ENCODE results near the gene KRTAP4-3.

- TF ChIP-seq NFXL1 (IDR thresholded peaks at IDR 0.05; ENCODE audit: borderline replicate concordance) (no peak), POLR2AphosphoS5 (IDR thresholded peaks at IDR 0.05; ENCODE audit: low read length) (no peak), EGR1 (IDR thresholded peaks at IDR 0.05; ENCODE audit: borderline replicate concordance in 1 of 2, low read depth in 2 of 2, low read length in 2 of 2) (no peak), SUZ12 (IDR thresholded peaks at IDR 0.05; ENCODE audit: unreplicated experiment) (no peak), EZH2 (IDR thresholded peaks at IDR 0.05; ENCODE audit: borderline replicate concordance, control insufficient read depth, low read depth, low read length) (no peak), HDAC6 (IDR thresholded peaks at IDR 0.05; ENCODE audit: unreplicated experiment) (no peak)
Observed at GRCh38 chr17:41140360-41141131, 27.5 kb downstream of the KRTAP4-3 start, which contains the start of gene KRTAP4-6.
